GM18861 (cell line): ENCODE measurements around the gene MACROD2.

ENCODE experiments used
- ATAC-seq: cut with Tn5 transposase; IDR thresholded peaks from one replicate; pipeline ENCODE4 v1.9.1; 2021; ENCODE audit not compliant: unreplicated experiment

MACROD2 gene

DNA sequence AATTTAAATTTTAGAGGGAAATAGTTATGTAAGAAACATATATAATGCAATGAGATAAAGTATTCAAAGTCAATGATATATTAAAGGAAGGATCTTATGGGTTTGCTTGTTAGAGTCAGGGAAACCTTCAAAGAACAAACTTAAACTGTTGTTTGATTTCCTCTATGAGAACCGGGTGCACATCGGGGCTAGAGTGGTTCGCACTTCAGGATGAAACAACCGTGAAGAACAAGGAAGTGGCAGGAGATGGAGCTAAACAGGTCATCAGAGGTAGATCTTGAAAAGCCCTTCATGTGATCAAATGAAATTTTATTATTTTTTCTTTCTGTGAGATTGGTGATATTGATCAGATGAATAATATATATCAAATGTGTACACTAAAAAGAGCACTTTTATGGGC lies 1294.0 kb downstream of the MACROD2 start:
- ATAC-seq, result no peak

- no peak for ATAC-seq
These were observed 1297.1 kb downstream of the MACROD2 start for GRCh38 chr20:15292405-15292804.

- no peak for ATAC-seq
These were observed 1301.1 kb downstream of the MACROD2 start for GRCh38 chr20:15296422-15296821.

GRCh38 chr20:15297059-15297875 lies 1302.0 kb downstream of the MACROD2 start:
- no peak for ATAC-seq

DNA sequence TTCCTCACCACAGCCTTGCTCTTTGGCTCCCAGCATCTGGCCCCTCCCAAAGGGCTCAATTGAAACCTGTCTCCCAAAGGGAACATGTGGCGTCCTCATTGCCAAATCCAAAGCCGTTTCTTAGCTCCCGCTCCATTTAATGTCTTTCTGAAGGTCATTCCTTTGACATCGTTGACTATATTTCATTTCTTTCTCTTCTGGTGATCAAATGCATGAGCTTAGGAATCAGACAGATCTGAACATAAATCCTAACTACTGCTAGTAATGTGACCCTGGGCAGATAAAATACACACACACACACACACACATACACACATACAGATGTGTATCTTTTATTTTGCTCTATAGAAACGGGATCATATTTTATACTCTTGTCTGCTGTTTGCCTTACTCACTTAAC lies 1306.8 kb downstream of the MACROD2 start:
- ATAC-seq, result no peak

DNA sequence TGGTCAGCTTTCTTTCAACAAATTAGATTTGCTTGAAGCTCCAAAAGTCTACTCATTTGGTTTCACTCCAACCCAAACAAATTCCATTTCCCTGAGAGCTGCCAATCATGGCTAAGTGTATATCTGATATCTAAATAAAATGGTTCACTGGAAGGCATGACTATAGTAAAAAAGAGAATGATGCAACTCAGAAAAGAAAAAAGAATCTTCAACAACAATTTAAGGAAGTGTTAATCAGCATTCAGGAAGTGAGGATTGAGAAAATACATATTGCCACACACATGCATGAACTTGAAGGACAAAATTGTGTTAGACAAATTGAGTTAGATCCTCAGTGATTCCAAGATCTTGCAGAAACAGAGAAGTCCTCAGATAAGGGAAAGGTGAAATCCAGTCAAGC lies 1315.0 kb downstream of the MACROD2 start:
- ATAC-seq, result no peak

- ATAC-seq, result no peak
These were observed 1321.2 kb downstream of the MACROD2 start for GRCh38 chr20:15316556-15316955.

- ATAC-seq, result peak; percentile 89
These were observed 1322.4 kb downstream of the MACROD2 start for GRCh38 chr20:15317546-15318232.

DNA sequence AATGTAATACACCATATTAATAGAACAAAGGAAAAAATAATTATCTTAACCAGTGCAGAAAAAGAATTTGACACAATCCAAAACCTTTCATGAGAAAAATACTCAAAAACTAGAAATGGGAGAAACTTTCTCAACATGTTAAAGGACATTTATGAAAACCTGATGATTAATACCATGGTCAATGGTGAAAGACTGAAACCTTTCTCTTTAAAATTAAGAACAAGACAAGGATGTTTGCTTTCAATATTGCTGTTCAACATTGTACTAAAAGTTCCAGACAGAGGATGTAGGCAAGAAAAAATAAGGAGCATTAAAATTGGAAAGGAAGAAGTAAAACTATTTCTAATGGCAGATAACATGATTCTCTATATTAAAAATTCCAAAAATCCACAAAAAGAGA lies 1323.4 kb downstream of the MACROD2 start:
- ATAC-seq, result no peak

DNA sequence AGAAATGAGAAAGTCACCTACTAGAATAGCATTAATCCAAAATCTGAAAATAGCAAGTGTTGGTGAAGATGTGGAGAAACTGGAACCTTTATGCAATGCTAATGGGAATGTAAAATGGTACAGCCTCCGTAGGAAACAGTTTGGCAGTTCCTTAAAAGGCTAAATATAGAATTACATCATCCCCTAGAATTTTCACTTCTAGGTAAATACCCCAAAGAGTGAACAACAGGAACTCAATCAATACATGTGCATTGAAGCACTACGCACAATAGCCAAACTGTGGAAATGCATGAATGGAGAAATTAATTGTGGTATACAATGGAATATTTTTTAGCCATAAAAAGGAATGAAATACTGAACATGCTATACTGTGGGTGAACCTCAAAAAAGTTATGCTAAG lies 1324.1 kb downstream of the MACROD2 start:
- ATAC-seq, result no peak

DNA sequence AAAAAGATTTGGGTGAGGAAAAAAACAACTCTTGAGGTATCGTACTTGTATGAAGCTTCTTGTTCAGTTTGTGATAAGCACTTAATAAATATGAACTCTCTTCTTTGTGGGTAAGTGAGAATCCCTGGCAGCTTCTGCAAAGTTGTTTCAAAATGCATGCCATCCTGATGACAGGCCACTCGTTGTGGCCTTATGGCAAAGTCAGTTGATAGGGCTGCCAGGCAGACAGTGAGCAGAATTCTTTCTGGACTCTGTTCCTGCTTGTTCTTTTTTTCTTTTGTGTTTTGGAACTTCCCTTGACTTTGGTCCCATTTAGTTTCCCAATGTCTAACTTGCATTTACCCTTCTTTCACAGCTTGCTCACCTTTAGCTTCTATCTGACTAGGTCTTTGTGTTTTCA lies 1325.6 kb downstream of the MACROD2 start:
- no peak for ATAC-seq

DNA sequence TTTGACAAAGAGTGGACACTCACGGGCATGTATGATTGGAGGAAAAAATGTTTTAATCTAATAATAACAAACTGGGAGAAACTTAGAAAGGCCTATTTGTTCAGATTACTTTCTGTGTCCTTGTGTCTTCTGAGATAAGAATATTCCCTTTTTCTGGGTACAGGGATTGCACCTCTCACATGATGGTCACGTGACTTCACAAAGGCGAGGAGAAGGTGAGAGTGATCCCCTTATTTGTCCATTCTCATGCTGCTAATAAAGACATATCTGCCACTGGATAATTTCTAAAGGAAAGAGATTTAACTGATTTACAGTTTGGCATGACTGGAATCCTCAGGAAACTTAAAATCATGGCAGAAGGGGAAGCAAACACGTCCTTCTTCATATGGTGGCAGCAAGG lies 1331.8 kb downstream of the MACROD2 start:
- no peak for ATAC-seq

DNA sequence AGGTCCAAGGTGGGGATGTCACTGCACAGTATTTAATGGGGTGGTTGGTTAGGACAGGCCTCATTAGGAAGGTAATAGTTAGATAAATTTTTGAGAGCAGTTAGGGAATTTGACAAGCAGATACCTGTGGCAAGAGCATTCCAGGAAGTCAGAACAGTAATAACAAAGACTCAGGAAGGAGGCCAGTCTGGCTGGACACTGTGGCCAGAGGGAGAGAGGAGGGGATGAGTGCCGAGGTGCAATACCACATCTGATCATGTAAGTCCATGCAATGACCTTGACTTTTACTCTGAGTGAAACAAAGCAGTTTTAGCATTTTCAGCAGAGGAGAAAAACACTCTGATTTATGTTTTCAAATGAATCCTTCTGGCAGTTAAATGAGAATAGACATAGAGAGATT lies 1332.8 kb downstream of the MACROD2 start:
- ATAC-seq, result no peak

DNA sequence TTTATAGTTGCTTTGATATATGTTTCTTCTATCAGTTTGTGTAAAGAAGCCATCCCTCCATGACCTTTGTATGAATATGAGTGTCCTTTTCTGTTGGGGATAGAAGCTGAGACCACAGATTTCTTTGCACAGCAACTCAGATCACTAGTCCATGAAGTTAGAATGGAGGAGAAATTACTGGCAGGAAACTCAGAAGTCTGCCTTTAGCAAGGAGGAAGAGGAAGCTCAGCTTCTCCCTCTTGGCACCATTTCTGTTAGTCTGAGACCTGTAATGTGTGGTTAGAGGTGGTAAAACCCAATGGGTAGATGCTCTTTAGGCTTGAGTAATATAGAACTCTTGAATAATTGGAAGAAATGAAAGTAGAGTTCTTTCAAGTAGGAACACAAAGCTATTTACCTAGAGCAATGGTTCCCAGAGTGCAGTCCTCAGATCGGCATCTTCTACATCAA lies 1337.4 kb downstream of the MACROD2 start:
- ATAC-seq, result peak; percentile 67

GRCh38 chr20:15333170-15333569 lies 1337.9 kb downstream of the MACROD2 start:
- ATAC-seq, result peak; percentile 27

- no peak for ATAC-seq
These were observed 1340.7 kb downstream of the MACROD2 start for GRCh38 chr20:15336011-15336410.

DNA sequence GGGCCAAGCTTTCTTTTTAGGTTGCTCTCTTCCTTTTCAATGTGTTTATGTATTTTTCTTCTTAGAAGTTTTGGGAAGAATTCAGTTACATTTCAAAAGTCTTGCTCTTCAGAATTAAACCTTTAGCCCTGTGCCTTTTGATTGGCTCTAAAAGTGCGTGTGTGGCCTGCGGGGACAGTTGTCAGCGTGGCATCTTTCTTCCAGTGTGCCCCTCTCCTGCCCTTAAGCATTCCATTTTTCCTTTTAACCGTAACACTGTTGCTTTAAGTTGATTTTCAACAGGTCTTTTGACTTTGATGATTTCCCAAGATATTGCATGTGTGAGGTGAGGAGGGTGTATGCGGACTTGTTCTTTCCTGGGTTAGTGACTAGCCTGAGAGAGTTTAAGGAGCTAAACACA lies 1341.2 kb downstream of the MACROD2 start:
- ATAC-seq, result no peak

DNA sequence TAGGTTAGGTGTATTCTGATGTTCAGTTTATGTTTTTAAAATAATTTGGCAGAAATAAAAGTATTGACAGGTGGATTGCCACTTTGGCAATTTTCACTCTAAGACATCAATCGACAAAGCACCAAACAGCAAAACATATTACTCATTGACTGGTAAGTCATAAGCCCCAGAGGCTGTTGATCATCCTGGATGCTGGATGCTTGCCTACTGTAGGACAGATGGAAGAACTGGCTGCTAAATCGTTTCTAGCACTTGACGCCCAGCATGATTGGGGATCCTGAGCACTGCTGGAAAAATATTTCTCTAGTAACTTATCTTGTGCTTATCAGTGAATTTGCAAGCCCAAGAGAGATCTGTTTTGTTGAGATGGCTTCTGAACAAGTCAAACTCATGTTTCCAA lies 1343.9 kb downstream of the MACROD2 start:
- no peak for ATAC-seq

GRCh38 chr20:15342991-15343523 lies 1347.7 kb downstream of the MACROD2 start:
- ATAC-seq, result no peak

- ATAC-seq, result no peak
These were observed 1350.0 kb downstream of the MACROD2 start for GRCh38 chr20:15345287-15345686.

DNA sequence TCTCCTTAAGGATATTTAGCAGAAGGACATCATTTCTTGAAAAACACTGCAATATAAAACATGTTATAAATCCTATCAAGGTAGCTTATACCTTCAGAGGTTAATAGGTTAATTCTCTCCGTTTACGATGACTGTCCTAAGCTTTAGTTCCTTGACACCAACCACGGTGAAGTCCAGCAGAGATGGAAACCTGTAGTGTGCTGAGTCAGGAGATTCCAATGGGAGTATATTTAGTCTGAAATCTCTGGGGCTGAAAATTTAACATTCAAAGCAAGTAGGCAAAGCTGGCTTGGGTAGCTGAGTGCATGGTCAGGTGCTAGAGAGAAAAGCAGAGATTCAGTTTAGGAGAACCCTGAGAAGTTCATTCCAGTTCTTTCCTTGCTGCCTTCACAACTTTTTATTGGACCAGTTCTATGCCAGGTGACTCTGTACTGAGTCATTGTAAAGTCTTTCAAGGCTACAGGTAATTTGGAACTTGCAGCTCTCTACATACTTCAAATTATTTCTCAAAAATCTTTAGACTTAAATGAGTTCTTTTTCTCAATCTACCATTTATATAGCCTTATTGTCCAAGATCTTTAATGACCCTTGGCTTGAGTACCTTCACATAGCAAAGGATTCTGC lies 1351.5 kb downstream of the MACROD2 start:
- ATAC-seq, result no peak

GRCh38 chr20:15359056-15359455 lies 1363.7 kb downstream of the MACROD2 start:
- no peak for ATAC-seq
